Muscle of leg (tissue), 11 donors: ENCODE measurements around the gene ZNF487. TPM values are rescaled to one million over a fixed set of nuclear protein-coding genes. Genes with fewer than 3 reads are reported as not detected.
"Not testable (repeated sequence)": the region's sequence is repeated elsewhere in the genome, so short reads cannot be mapped to it uniquely, and the experiment has no call there.

Experiments used
- DNase-seq: peaks from one replicate; pipeline ENCODE4 v3.0.0; 2013
- H3K27ac ChIP-seq: one replicate; pipeline ENCODE4 v1.5.1; 2013; ENCODE audit warnings: mild to moderate bottlenecking, low read length, control low read depth
- H3K27me3 ChIP-seq: one replicate; pipeline ENCODE4 v1.6.1; 2013; ENCODE audit warnings: low read length; ENCODE audit not compliant: control insufficient read depth, insufficient read depth
- H3K36me3 ChIP-seq: one replicate; pipeline ENCODE4 v1.6.1; 2013; ENCODE audit warnings: low read length; ENCODE audit not compliant: control insufficient read depth, insufficient read depth
- H3K4me1 ChIP-seq: one replicate; pipeline ENCODE4 v1.6.1; 2013; ENCODE audit warnings: low read length; ENCODE audit not compliant: control insufficient read depth, insufficient read depth
- H3K4me3 ChIP-seq: one replicate; pipeline ENCODE4 v1.5.1; 2013; ENCODE audit warnings: low read length, control low read depth
- H3K9me3 ChIP-seq: replicated peaks from 2 replicates; pipeline ENCODE4 v1.6.1; 2013; ENCODE audit warnings: low read depth, low read length; ENCODE audit not compliant: control insufficient read depth
- WGBS: methylation state at CpG from one replicate; pipeline ENCODE4 v1.1.5; 2013; ENCODE audit warnings: missing lambda C conversion rate; ENCODE audit not compliant: insufficient coverage; 5-methylcytosine and 5-hydroxymethylcytosine counted together
- polyA plus RNA-seq, 8 donors: library from polyadenylated mRNA; unstranded; fragments of 120-200 nt; gene quantifications; one replicate each; pipeline versions ENCODE4 v1.2.1 to v1.2.3, GENCODE V29; 2013; ENCODE audit warnings: inconsistent platforms in 1 of 8, low replicate concordance in 1 of 8; ENCODE audit not compliant: insufficient read length in 8 of 8, insufficient read depth in 1 of 8
- total RNA-seq: library from RNA; stranded (reverse); fragments of 120-200 nt; gene quantifications from one replicate; pipeline ENCODE4 v1.2.4, GENCODE V29; 2013

Gene ZNF487
- total and polyA plus RNA-seq, 9 donors, result 3.6 to 5.9 (median 4.1) TPM

GRCh38 chr10:43430926-43431663 is 5.8 kb upstream of the ZNF487 start:
- Histone ChIP-seq H3K9me3 (no peaks in the 10 kb centered on the region), H3K36me3 (no peaks in the 10 kb centered on the region), H3K4me1 (peaks cover 3% of the 10 kb centered on the region), H3K4me3 (no peak overlapping the region), H3K27ac (no peak overlapping the region), H3K27me3 (no peaks in the 10 kb centered on the region)
- no peak for DNase-seq
- WGBS, result 92% methylated on average over 5 of the region's 8 CpGs

DNA sequence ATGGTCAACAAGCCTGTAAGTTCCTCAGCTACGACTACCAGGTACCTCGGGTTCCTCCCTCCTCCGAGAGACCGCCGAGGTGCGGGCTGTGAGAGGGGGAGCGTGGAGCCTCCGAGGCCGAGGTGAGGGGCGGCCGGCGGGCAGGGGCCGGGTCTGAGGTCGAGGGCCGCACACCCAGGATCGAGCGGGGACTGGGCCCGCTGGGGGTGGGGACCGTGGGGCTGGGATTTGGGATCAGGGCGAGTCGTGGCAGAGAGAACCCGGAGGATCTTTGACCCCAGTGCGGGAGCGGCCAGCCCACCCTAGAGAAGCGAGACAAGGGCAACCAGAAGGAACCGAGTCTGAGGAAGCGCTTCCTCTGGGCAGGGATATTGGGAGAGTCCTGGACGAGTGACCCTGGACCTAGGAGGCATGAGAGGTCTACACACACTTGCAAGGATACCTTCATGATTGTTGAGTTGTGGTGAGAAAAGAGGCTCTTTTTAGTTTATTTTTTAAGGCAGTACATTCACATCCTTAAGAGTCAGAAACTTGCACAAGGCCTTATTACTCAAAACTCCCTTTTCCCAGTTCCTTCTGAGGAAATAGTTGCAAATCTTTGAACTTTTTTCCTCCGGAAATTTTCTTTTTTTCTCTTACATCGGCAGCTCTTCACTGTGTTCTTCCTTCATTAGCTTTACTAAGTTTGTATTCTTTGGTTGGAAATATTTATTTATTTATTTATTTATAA is 395 bp downstream of the ZNF487 start:
- 1% methylated on average over 25 of the region's 30 CpGs for WGBS
- Histone ChIP-seq H3K4me1 (peaks cover 5% of the 10 kb centered on the region), H3K27me3 (no peaks in the 10 kb centered on the region), H3K4me3 (peak overlapping the region; percentile 68), H3K27ac (peak overlapping the region; percentile 98), H3K9me3 (no peaks in the 10 kb centered on the region), H3K36me3 (no peaks in the 10 kb centered on the region)
- DNase-seq, result no peak

DNA sequence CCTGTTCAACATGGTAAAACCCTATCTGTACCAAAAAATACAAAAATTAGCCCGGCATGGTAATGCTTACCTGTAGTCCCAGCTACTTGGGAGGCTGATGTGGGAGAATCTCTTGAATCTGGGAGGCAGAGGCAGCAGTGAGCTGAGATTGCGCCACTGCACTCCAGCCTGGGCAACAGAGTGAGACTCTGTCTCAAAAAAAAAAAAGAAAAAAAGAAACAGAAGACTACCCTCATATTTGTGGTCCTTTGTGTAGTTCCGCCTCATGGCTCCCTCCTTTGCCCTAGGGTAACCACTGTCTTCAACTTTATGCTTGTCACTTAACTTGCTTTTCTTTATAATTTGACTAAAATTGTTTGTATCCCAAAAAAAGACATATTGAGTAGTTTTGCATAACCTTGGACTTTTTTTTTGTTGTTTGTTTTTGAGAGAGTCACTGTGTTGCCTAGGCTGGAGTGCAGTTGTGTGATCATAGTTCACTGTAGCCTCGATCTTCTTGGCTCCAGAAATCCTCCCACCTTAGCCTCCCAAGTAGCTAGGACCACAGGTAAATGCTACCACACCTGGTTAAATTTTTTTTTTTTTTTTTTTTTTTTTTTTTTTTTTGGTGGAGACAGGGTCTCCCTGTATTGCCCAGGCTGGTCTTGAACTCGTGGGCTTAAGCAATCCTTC is 3.7 kb downstream of the ZNF487 start:
- WGBS, result no CpG with 5 or more reads among the region's 5 CpGs
- H3K9me3 ChIP-seq, result peaks cover 2% of the 10 kb centered on the region

DNA sequence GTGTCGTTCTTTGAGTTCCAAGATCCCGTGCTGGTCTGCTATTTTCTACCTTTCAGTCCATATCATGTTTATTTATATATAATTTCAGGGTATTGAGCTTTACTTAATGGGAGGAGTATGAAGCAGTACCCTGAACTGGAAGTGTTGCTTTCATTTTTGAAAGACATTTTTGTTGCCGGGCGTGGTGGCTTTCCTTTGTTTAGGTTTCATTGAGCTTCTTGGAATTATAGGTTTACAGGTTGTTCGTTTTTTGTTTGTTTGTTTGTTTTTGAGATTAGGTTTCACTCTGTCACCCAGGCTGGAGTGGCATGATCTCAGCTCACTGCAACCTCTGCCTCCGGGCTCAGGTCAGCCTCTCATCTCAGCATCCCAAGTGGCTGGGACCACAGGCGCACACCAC is 7.4 kb downstream of the ZNF487 start:
- no peaks in the 10 kb centered on the region for H3K36me3 ChIP-seq
- no peak overlapping the region for H3K4me3 ChIP-seq
- H3K27ac ChIP-seq, result no peak overlapping the region
- DNase-seq, result no peak
- H3K9me3 ChIP-seq, result peaks cover 2% of the 10 kb centered on the region
- no peaks in the 10 kb centered on the region for H3K27me3 ChIP-seq
- WGBS, result no CpG with 5 or more reads among the region's 7 CpGs
- no peaks in the 10 kb centered on the region for H3K4me1 ChIP-seq

More for the DNA sequence above, 3.7 kb downstream of the ZNF487 start:
- Histone ChIP-seq H3K27ac (no peak overlapping the region), H3K4me1 (peaks cover 2% of the 10 kb centered on the region), H3K27me3 (no peaks in the 10 kb centered on the region), H3K36me3 (no peaks in the 10 kb centered on the region), H3K4me3 (no peak overlapping the region)
- DNase-seq, result no peak

- Histone ChIP-seq H3K9me3 (peaks cover 2% of the 10 kb centered on the region), H3K27me3 (no peaks in the 10 kb centered on the region), H3K36me3 (no peaks in the 10 kb centered on the region), H3K4me3 (no peak overlapping the region), H3K27ac (no peak overlapping the region), H3K4me1 (no peaks in the 10 kb centered on the region)
- no CpG with 5 or more reads among the region's 2 CpGs for WGBS
- no peak for DNase-seq
Observed at GRCh38 chr10:43444897-43445466, 8.1 kb downstream of the ZNF487 start.

- H3K4me1 ChIP-seq, H3K27me3 ChIP-seq, H3K9me3 ChIP-seq, H3K4me3 ChIP-seq, H3K27ac ChIP-seq, DNase-seq, H3K36me3 ChIP-seq: not testable (repeated sequence)
- 97% methylated on average over 44 of the region's 53 CpGs for WGBS
Observed at GRCh38 chr10:43446219-43447017, 9.5 kb downstream of the ZNF487 start.

DNA sequence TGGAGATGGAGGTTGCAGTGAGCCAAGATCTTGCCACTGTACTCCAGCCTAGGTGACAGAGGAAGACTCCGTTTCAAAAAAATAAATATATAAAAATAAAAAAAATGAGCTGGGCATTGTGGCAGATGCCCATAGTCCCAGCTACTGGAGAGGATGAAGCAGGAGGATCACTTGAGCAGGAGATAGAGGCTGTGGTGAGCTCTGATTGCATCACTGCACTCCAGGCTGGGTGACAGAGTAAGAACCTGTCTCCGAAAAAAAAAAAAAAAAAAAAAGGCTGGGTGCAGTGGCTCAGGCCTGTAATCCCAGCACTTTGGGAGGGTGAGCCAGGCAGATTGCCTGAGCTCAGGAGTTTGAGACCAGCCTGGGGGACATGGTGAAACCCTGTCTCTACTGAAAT is 11.8 kb downstream of the ZNF487 start:
- Histone ChIP-seq H3K4me3 (no peak overlapping the region), H3K27me3 (no peaks in the 10 kb centered on the region), H3K9me3 (peaks cover 2% of the 10 kb centered on the region), H3K36me3 (no peaks in the 10 kb centered on the region), H3K4me1 (no peaks in the 10 kb centered on the region), H3K27ac (no peak overlapping the region)
- DNase-seq, result no peak
- no CpG with 5 or more reads among the region's 2 CpGs for WGBS

DNA sequence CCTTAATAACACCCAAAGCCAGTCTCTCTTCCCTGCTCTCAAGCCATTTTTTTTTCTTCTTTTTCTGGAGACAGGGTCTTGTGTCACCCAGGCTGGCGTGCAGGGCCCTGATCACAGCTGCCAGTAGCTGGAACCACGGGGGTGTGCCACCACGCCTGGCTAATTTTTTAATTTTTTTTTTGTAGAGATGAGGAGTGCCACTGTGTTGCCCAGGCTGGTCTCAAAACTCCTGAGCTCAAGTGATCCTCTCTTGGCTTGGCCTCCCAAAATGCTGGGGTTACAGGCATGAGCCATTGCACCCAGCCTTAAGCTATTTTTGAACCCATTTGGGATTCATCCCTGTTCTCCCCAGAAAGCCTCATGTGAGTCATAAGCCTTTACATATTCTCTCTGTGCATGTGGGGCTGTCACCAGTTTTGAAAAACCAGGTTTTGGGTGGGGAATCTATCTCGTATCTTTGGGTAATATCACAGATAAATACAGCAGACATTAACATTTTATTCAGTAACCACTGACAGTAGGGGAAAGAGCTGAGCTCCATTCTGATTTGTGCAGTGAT is 15.5 kb downstream of the ZNF487 start:
- DNase-seq, result no peak
- Histone ChIP-seq H3K4me1 (peaks cover 16% of the 10 kb centered on the region), H3K27ac (peak overlapping the region; percentile 20), H3K9me3 (no peaks in the 10 kb centered on the region), H3K36me3 (no peaks in the 10 kb centered on the region), H3K27me3 (no peaks in the 10 kb centered on the region), H3K4me3 (no peak overlapping the region)
- 60% methylated on average over 1 of the region's 4 CpGs for WGBS

DNA sequence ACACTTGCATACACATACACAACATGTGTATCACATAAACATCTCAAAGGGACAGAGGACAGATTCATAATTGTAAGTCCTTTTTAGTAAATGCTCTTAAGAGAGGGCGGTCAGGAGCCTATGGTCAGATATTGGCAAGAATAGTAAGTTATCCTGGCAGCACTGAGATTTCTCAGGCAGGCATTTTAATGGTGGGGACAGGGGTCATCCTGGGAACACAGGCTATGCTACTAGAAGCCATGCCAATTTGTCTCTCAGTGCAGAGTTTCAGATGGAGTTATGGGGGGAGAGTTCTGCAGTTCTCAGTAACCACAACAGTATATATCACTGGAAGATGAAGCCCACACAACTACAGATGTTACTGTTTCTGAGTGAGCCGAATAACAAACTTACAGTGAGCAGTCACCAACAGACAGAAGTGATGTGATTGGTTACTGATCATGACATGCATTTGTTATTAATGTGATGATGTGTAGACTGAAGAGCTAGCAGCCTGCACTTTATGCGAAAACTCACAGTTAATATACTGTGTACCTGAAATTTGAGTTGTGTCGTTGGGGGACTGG is 16.4 kb downstream of the ZNF487 start:
- no peaks in the 10 kb centered on the region for H3K27me3 ChIP-seq
- peaks cover 16% of the 10 kb centered on the region for H3K4me1 ChIP-seq
- DNase-seq, result no peak
- H3K27ac ChIP-seq, result no peak overlapping the region
- H3K4me3 ChIP-seq, result no peak overlapping the region
- H3K36me3 ChIP-seq, result no peaks in the 10 kb centered on the region
- WGBS, result 100% methylated on average over 2 of the region's 4 CpGs
- H3K9me3 ChIP-seq, result no peaks in the 10 kb centered on the region
